Spleen (tissue), 7 donors: ENCODE measurements around the gene MDH1B.
A peak's percentile ranks its signal among the peaks of the same experiment; 100 is the strongest.

Source experiments
- CTCF ChIP-seq, 11 experiments: fragments of 200-600 bp in 7 of 11; fragments of 450-650 bp in 4 of 11; sonication (generic) in 4 of 11; IDR thresholded peaks in 8 of 11; conservative IDR thresholded peaks in 3 of 11; 1 replicate in 7 of 11; 2 replicates in 4 of 11; pipeline versions ENCODE4 v1.4.0 to v1.8.0; 2016 to 2021; ENCODE audit warnings: antibody characterized with exemption in 11 of 11, inconsistent platforms in 4 of 11, mild to moderate bottlenecking in 1 of 11
- POLR2A ChIP-seq, 3 donors: fragments of 450-650 bp; IDR thresholded peaks; one replicate each; pipeline ENCODE4 v1.5.1; 2017; ENCODE audit warnings: antibody characterized with exemption in 3 of 3, mild to moderate bottlenecking in 1 of 3
- POLR2AphosphoS5 ChIP-seq, 3 donors: sonication (generic); formaldehyde crosslinking; IDR thresholded peaks; one replicate each; pipeline ENCODE4 v1.5.1; 2017; ENCODE audit warnings: antibody characterized with exemption in 3 of 3
- donor health status: DM: no; HTN: no; CAD: no; lungs with moderate emphysema.
- donor health status: DM: no; HTN: no; CAD: no.
- donor health status: DM: no; HTN: no; CAD: no.

- TF ChIP-seq POLR2AphosphoS5 (IDR thresholded peaks at IDR 0.05) (peak; percentile 70 to 94 (median 77)), CTCF (IDR thresholded peaks at IDR 0.05 in 8 of 11, conservative IDR thresholded peaks at IDR 0.05 in 3 of 11) (peak in 1 of 11 experiments; percentile 21), POLR2A (IDR thresholded peaks at IDR 0.05) (peak in 1 of 3 donors; percentile 17)
These were observed at the start of gene MDH1B, which contains the start of gene FASTKD2 for GRCh38 chr2:206765242-206766056.
